ENCODE measurements around the gene KATNAL2. TPM values are rescaled to one million over a fixed set of nuclear protein-coding genes. Genes with fewer than 3 reads are reported as not detected.
A peak's percentile ranks its signal among the peaks of the same experiment; 100 is the strongest.

Gene KATNAL2
- total and polyA plus RNA-seq, 11 donors, result 0.91 to 5.5 (median 2.0) TPM

DNA sequence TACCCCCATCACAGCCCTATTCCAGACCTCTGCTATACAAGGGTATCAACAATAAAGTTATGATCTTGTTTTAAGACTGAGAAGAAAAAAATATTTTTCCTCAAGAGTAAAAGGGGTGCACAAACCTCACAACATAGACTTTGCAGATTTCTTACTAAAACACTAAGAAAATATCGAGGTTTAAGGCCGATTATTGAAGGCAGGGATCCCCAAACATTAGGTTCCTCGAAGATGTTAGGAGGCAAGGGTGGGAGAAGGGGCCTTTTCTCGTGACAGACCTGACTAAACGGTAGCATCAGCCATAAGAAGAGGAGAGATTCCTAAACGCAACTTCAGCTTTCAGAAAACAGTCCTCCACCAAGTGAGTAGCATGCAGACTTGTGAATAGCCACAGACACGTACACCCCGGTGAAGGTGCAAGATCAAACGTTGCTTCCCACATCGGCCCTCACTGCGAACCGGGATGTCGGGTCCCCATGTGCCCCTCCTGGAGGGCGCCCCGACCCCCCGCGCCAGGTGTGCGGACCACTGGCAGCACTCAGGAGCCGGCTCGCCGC lies 773 bp upstream of the KATNAL2 start:
- intact Hi-C loops (cut with DNase I), result loop anchor here in 1 of 10 donors (10.0 kb wide), 1 partner anchor 222 kb away; no protein-coding TSS in a partner anchor
- DNase-seq (no peak), ATAC-seq (peak in 2 of 4 donors; percentile 2 to 12)
- H3K9me3 ChIP-seq, result no peaks in the 10 kb centered on the region
- peak overlapping the region in 11 of 12 donors; percentile 83 to 96 (median 91) for H3K27ac ChIP-seq
- TF ChIP-seq, protein P1, sequence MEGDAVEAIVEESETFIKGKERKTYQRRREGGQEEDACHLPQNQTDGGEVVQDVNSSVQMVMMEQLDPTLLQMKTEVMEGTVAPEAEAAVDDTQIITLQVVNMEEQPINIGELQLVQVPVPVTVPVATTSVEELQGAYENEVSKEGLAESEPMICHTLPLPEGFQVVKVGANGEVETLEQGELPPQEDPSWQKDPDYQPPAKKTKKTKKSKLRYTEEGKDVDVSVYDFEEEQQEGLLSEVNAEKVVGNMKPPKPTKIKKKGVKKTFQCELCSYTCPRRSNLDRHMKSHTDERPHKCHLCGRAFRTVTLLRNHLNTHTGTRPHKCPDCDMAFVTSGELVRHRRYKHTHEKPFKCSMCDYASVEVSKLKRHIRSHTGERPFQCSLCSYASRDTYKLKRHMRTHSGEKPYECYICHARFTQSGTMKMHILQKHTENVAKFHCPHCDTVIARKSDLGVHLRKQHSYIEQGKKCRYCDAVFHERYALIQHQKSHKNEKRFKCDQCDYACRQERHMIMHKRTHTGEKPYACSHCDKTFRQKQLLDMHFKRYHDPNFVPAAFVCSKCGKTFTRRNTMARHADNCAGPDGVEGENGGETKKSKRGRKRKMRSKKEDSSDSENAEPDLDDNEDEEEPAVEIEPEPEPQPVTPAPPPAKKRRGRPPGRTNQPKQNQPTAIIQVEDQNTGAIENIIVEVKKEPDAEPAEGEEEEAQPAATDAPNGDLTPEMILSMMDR (IDR thresholded peaks at IDR 0.05), result no peak
- no peak for TF ChIP-seq POLR2A (IDR thresholded peaks at IDR 0.05)
- no peaks in the 10 kb centered on the region for H3K36me3 ChIP-seq
- peaks cover 0 to 44% (median 15%) of the 10 kb centered on the region in 12 donors for H3K4me1 ChIP-seq
- H3K27me3 ChIP-seq, result no peaks in the 10 kb centered on the region
- H3K4me3 ChIP-seq, result peak overlapping the region; percentile 47 to 98 (median 77)
- 0 to 1% (median 0%) methylated on average over 10 to 21 of the region's 21 CpGs for WGBS, 4 donors

DNA sequence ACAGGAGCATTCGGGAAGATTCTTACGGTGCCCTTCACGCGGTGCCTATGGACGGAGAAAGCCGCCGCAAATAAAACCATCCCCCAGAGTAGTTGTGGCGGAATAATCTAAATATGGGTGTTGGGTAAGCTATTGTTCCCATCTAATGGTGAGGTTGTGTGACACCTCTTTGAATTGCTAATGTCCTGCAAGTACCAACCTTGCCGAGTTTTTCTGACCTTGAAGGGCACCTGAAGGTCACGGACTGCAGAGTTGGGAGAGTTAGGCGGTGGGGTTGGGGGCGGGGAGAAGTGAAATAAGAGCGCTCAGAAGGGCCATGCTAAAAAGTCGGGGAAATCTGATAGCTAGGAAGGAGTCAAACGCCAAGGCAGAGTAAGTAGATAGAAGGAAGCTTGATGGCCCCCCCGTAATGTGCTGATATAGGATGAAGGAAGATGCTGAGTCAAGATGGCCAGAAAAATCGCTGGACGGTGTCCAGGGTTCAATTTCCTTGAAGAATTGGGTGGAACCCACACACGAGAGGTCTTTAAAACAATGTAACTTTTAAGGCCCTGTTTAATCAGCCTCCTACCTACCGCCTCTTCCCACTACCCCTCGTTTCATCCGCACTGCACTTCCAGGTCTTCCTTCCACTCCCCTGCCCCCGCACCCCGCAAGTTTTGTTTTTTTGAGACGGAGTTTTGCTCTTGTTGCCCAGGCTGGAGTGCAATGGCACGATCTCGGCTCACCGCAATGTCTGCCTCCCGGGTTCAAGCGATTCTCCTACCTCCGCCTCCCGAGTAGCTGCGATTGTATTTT lies 600 bp downstream of the KATNAL2 start:
- 28 to 37% (median 31%) methylated on average over 33 of the region's 33 CpGs for WGBS, 4 donors
- Histone ChIP-seq H3K36me3 (no peaks in the 10 kb centered on the region), H3K9me3 (no peaks in the 10 kb centered on the region), H3K27me3 (no peaks in the 10 kb centered on the region), H3K4me3 (peak overlapping the region; percentile 47 to 98 (median 77)), H3K27ac (peak overlapping the region; percentile 54 to 96 (median 91)), H3K4me1 (peaks cover 0 to 44% (median 15%) of the 10 kb centered on the region in 12 donors)
- ATAC-seq (peak in 3 of 4 donors; percentile 5 to 26 (median 20)), DNase-seq (peak in 4 of 5 donors; percentile 28 to 46 (median 42))
- intact Hi-C loops (cut with DNase I), result loop anchor here in 1 of 10 donors (10.0 kb wide), 1 partner anchor 223 kb away; no protein-coding TSS in a partner anchor
- TF ChIP-seq, protein P1 (IDR thresholded peaks at IDR 0.05), result no peak
- no peak for TF ChIP-seq POLR2A (IDR thresholded peaks at IDR 0.05)

DNA sequence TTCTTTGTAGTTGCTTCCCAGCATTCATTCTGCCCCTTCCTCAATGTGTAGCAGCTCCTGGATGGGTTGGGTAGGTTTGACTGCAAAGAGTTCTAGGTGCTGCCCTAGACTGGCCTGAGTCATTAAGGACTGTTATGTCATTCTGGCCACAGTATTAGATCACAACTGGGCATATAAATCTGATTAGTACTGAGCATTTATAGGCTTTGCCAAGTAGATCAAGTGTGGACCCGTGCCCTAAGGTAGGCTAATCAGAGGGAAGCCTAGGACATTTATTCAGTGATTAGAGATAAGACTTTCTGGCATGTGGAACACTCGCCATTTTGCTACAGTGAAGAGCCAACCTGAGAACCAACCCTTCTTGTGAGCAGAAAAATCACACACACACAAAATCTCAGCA lies 2.7 kb downstream of the KATNAL2 start:
- 56 to 78% (median 71%) methylated on average over 2 of the region's 2 CpGs for WGBS, 4 donors
- H3K36me3 ChIP-seq, result no peaks in the 10 kb centered on the region
- H3K9me3 ChIP-seq, result peaks cover 0 to 15% (median 0%) of the 10 kb centered on the region in 12 donors
- intact Hi-C loops (cut with DNase I), result no loop called here
- DNase-seq, result no peak
- peaks cover 0 to 27% (median 11%) of the 10 kb centered on the region in 12 donors for H3K4me1 ChIP-seq
- no peak overlapping the region for H3K4me3 ChIP-seq
- TF ChIP-seq POLR2A (IDR thresholded peaks at IDR 0.05), result no peak
- TF ChIP-seq, protein P1 (IDR thresholded peaks at IDR 0.05), result no peak
- no peak for ATAC-seq
- H3K27ac ChIP-seq, result no peak overlapping the region
- no peaks in the 10 kb centered on the region for H3K27me3 ChIP-seq

DNA sequence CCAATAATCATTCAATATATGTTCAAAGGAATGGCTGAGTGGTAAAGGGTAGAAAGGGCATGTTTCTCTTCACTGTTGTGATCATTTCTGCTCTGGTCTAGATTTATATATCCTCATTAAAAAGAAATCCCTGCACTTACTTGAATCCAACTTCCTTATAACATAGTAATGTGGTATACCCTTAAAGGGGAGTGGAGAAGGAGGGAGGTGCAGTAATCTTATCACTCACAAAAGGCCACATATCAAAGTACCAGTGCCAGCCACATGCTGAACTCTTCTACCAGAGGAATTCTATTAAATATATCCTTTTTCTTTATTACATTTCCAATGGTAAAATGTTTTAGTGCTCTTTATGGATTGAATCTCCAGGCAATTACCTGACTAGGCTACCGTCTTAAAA lies 3.3 kb downstream of the KATNAL2 start:
- Histone ChIP-seq H3K27ac (no peak overlapping the region), H3K27me3 (no peaks in the 10 kb centered on the region), H3K9me3 (peaks cover 0 to 15% (median 0%) of the 10 kb centered on the region in 12 donors), H3K4me3 (no peak overlapping the region), H3K4me1 (peaks cover 0 to 21% (median 6%) of the 10 kb centered on the region in 12 donors), H3K36me3 (no peaks in the 10 kb centered on the region)
- no peak for ATAC-seq
- no peak for TF ChIP-seq POLR2A (IDR thresholded peaks at IDR 0.05)
- TF ChIP-seq, protein P1 (IDR thresholded peaks at IDR 0.05), result no peak
- 85 to 100% (median 91%) methylated on average over 1 of the region's 1 CpG for WGBS, 4 donors
- no peak for DNase-seq
- intact Hi-C loops (cut with DNase I), result no loop called here

All from heart left ventricle (tissue), 16 donors.